DMS 273 (cell line): ENCODE data around the gene CHRNA7.

ENCODE experiments used
- DNase-seq: peaks from one replicate; lab custom pipeline; 2025; ENCODE audit not compliant: unreplicated experiment; lab: John Stamatoyannopoulos, UW

Gene CHRNA7

DNA sequence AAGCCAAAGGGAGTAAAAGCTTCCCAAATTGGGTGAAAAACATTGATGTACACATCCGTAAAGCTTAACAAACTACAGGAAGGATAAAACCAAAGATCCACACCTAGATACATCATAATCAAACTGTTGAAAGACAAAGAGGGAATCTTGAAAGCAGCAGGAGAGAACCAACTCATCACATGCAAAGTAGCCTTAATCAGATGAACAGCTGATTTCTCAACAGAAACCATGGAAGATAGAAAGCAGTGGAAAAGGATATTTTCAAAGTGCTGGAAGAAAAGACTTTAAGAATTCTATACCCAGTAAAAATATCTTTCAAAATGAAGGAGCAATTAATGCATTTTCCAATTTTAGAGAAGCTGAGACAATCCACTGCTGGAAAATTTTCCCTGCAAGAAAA is 36.8 kb downstream of the CHRNA7 start:
- DNase-seq = no peak

DNA sequence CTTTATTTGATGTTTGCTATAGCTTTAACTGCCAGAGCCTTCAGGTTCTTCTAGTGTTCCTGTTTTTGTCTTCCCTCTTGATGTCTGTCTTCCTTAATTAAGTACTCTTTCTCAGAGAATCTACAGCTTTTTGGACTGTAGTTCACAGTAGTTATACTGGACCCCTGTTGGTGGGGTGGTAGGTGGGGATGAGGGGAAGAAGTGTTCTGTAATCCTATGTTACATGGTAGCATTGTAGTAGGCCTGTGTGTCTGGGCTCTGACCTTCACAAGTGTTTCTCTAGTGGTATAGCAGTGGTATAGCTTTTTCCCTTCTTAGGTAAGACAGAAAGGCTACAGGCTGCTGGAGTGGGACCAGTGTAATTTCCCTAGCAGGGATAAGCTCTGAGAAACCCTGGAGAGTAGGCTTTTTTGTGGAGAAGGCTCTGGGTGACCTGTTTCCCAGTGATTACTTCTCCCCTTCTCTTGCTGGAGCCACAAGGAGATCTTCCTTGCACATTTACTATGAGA is 59.6 kb downstream of the CHRNA7 start:
- DNase-seq = no peak

DNA sequence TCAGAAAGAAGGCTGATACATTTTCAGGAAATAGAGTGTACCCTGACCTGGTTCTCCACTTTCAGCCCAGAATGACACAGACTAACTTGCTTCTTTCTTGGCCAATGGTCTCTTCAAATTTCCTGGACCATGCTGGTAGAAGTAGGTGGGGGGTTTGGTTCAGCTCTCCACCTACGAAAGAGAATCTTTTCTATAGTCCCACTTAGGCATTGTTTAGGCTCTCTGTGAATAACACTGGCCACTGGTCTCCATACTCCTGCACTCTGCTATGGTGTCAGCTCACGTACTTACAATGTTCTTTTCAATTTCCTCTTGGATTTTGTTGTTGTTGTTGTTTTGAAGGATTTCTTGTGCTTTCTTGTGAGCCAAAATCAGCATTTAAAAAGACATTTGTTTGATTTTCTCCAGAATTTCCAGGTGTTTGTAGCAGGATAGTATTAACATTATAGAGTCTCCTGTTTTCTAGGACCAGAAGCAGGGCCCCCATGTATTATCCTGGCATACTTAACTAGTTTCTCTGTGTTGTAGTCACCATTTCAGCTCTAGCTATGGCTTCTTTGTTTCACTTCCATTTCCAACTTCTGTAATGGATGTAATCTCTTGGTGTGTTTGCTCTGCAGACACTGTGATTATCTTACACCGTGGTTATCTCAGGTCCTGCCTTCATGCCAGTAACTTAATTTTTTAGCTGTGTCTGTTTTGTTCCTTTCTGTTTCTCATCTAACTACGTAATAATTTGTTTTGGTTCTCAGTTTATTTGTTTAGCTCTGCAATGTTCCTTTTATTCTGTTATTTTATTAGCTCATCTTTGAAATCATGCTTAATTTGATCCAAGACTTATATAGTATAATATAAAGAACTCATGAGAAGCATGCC is 61.4 kb downstream of the CHRNA7 start:
- no peak for DNase-seq

DNA sequence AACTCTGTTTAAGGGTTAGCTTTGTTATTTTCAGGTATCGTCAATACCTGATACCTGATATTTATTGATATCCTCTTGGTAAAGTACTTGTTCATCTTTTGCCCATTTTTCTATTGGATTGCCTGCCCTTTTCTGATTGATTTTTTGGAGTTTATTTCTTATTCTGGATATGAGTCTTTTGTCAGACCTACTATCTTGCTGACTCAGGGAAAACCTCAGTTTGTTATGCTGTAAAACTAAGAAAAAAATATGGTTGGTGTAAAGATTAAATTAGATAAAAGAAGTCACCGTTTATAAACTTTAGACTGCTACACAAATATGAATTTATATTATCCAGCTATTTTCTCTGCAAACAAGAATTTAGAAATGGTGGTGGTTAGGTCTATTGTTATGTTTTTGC is 65.9 kb downstream of the CHRNA7 start:
- no peak for DNase-seq

DNA sequence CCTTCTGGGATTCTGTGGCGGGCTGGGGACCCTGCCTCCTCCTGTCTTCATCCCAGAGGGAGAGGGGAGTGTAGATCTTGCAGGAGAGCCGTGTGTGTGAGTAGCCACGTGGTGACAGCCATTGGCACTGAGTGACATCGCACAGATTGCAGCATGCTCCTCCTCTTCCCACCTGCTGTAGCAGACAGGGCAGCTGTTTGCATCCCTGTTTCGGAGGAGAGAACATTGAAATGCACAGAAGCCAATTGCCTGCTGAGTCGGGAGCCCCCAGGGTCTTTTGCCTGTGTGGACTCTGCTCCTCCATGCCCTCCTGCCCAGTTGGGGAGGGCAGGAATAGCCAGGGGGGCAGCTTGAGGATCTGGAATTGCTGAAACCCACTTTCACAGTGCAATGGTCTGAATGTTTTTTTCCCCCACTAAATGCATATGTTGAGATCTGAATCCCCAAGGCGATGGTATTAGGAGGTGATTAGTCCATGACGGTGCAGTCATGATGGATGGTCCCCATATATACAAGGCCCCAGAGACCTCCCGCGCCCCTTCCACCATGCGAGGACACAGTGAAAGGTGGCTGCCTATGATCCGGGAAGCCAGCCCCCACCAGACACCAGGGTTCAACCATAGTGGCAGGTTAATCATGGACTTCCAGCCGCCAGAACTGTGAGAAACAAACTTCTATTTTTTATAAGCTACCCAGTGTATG is 66.8 kb downstream of the CHRNA7 start:
- DNase-seq = peak; percentile 47

DNA sequence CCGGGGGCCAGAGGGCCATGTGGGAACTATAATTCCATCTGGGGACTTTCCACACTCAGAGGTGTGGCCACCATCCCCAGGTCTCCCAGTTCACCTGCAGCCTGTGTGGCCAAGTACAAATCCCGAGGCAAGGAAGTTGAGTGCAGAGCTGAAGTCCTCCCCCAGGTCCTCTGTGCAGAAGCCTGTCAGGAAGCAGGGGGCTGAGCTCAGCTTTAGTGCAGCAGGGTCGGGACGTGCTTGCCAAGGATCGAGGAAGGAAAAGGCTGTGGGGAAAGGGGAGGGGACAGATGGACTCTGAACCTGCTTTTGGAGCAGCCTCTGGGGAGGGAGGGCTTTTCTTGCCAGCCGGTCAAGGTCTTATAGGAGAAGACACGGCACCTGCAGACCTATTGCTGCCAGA is 67.7 kb downstream of the CHRNA7 start:
- DNase-seq = no peak

DNA sequence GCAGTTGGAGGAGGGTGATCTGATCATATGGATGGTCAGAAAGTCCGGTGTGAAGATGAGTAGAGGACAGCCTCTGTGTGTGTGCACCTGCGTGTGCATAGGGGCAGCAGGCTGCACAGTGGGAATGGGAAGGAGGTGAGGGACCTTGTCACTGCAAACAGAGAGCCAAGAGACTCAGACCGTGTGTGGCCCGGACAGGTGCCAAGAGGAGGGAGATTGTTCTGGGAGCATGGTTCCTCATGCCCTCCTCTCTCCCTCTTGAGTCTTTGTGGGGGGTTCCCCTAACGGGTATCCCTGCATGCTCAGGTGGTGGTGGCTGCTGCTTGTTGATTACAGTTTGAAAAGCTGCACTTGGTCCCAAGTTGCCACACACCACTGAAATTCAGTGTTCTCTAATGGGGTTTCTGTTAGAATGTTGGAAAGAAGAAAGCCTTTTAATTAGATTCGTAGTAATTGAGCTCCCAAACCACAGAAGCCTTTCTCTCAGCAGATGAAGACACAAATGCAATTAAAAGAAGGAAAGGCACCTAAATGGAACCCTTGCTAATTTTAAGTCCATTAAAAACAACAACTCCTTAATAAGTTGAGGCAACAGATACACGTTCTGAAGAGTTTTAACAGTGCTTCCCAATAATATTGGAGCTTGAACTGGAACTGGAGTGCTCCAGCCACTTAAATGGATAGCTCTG is 68.9 kb downstream of the CHRNA7 start:
- DNase-seq = no peak

DNA sequence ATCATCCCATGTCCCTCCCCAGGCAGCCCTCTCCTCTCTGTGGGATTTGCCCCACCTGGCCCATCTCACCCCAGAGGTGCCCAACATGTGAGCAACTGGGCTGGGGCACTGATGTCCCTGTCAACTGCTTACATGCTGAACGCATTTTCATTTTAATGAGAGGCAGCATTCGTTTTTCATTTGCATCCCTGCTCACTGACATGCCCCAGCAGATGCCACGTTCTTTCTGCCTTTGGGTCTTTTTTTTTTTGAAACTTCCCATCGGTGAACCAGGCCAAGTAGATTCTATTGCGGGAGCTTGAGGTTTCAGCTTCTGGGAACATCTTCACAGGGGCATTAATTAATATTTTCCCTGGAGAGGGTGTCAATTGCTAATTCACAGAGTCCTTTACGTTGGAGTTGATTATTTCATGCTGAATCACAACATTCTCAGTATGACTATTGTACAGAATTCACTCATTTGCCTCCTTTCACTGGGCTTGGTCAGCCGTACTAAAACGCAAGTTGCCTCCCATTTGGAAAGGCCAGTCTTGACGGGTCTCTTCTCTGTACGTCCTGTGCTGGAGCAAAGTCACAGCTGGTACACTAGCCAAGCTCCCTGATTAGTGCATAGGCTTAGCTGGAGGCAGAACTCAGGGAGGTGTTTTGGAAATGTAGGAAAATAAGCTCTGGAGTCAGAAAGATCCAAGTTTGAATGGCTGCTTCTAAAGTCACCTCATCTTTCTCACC is 69.8 kb downstream of the CHRNA7 start:
- DNase-seq = no peak

DNA sequence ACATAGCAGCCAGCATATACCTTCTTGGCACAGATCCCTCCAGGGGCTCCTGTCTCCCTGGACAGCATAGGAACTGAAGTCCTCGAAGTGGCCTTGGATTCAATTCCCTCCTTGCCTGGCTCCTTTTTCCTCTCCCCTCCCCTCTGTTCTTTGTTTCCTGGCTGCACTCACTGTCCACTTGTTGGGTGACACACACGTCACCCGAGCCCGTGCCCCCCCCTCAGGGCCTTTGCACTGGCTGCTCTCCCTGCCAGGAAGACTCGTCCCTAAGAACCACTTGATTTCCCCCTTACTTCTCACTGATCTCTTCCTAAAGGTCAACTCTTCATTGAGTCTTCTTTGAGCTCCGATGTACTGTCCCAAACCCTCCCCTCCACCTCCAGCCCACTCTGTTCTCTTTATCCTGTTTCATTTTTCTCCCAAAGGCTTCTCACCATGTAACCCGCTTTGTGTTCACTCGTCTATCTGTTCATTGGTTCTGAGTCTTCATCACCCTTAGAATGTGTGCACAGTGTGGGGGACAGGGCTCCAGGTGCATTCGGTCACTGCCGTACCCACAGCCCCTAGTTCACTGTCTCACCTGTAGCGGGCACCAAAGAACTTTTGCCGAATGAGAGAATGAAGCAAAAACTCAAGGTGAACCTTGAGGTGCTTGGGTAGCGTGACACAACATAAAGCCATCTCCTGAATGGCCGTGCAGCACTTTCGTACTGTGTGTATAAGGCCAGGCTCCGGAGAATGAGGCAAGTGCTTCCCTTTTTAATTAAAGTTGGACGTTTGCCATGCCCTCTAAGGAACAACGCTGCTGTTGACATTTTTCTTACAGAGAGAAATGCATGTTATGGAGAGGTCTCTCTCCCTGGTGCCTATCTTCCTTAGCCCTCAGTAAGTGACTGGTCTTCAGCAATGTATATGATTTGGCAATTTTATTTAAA is 74.0 kb downstream of the CHRNA7 start:
- peak; percentile 11 for DNase-seq

DNA sequence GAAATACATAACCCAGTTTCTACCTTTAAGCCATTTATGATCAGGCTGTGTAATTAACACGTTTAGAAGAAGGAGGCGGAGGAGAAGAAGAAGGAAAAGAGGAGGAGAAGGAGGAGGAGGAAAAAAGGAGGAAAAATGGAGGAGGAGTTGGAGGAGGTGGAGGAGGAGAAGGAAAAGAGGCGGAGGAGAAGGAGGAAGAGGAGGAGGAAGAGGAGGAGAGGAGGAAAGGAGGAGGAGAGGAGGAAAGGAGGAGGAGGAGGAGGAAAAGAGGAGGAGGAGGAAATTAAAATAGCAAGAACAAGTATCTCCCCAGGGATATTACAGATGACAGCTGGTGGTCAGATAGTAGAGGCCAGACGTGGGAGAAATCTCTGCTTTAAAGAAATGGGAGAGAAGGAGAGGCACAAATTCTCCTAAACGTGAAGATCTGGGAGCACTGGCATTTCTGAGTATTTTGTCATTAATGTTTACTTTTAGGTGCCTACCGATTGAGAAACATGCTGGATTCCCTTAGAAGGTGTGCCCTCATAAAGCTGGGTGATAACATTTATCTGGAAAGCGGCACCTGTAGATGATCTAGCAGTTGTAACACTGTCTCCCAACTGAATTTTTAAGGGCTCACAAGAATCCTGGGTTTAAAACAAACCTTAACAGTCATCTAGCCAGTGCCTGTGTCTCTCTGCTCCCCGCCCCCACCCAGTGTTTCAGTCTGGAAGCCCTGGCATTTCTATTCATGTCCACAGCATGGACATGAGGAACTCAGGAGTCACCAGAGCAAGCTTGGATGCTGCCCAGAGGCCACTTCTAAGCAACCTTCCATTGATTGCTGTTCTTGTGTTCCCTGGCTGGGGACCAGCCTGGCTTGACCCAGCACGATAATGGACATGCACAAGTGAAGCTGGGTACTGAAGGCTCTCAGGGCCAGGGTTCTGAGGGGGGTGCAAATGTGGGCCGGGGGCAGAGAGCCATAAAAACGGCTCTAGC is 75.2 kb downstream of the CHRNA7 start:
- DNase-seq = no peak

DNA sequence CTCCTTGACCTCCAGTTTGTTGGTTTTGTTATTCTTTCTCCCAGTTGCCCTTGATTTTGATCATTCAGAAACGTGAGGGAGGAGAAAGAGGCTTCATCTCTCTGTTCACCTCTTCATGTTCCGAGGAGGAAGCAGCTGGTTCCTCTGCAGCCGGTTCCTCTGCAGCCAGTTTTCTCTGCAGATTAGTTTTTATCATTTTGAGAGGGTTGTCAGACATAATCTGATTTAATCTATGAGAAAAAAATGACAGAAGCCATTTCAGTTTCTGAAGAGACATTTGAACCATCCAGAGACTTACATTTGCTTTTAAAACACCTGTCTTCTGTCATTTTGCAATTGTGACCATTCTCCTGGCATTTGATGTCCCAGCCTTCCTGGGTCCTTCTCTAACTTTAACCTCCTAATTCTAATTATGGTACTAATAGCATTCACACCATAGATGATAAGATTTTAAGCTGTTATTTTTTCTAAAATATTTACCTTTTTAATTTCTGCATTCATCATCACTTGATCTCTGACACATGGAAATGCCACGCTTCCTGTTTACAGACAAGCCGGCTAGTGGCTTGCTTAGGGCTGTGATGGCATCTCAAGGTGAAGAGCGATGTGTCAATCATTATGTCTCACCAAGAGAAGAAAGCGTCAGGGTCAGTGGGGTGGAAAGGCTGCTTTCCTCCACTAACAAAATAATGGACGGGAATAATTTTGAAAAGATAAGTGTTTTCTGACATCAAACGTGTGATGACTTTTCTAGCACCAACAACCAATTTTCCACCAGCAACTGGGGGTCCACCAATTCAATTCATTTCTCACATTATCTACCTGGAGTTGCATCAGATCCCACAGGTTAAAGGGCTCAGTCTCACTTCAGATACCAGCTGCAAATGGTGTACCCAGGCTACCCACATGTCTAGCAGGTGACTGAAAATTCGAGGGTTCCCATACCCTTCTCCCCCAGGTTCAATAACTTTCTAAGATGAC is 76.4 kb downstream of the CHRNA7 start:
- no peak for DNase-seq

DNA sequence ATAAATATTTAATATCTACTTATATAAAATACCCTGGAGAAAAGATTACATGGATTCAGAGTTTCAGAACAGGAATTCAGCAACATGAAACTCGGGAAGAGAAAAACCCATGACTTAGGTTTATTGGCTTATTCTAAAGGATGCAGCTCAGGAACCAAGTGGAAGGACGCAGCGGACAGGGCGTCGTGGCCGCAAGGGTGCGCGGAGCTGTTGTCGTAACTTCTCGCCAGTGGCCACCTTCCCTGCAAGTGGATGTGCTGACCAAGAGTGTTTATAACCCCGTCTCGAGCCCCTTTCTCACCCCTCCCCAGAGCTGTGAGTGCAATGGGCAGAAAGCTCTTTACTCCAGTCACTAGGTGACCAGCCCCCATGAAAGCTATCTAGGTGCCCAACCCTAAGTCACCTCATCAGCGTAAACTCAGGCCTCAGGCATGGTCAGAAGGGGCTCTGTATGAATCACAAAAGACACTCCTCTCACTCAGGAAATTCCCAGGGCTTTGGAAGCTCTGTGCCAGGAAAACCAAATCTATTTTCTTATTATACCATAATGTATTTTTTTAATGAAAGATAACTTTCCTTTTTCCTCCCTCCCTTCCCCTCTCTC is 77.3 kb downstream of the CHRNA7 start:
- no peak for DNase-seq

DNA sequence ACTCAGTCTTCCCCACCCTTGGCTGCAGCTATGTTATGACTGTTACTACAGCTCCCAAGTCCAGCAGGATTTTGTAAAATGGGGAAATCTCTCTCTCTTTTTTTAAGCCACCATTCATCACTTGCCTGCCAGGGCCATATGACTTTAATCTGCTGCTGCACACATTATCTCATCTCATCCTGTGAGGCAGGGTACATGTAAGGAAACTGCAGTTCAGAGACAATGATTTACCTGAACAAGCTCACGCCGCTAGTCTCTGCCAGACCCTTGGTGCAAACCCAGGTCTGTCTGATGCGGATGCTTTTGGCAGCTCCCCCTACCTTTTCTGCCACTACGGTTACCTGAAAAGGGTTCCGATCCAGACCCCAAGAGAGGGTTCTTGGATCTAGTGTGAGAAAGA is 78.3 kb downstream of the CHRNA7 start:
- no peak for DNase-seq

DNA sequence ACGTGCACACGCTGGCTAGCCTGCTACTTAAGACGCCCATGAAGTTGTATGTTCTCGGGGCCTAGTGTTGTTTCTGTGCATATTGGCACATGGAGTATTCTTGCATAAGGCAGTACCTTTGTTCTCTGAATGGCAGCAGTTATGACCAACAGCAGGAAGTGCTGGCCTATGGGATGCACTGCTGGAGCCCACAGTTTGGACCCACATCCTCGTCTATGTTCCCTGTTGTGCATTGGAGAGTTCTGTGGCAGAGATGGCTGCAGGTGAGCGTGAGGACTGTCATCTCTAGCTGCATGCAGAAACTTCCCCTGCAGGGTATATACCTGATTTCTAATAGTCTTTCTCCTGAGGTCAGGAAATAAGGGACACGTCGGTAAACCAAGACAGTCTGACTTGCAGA is 81.8 kb downstream of the CHRNA7 start:
- DNase-seq = no peak

DNA sequence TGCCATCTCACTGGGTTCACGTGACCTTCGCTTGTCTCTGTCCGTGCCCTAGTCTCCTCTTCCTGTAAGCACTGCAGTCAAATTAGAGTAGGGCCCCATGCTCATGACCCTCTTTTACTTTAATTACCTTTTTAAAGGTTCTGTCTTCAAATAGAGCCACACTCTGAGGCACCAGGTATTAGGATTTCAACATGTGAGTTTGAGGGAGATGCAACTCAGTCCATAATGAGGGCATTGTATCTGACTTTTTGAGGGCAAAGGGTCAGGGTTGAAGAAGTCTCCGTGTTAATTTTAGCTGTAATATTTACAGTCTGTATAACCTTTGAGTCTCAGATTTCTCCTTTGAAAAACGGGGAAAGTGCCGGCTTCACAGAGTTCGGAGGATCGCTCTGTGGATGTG is 82.9 kb downstream of the CHRNA7 start:
- no peak for DNase-seq

DNA sequence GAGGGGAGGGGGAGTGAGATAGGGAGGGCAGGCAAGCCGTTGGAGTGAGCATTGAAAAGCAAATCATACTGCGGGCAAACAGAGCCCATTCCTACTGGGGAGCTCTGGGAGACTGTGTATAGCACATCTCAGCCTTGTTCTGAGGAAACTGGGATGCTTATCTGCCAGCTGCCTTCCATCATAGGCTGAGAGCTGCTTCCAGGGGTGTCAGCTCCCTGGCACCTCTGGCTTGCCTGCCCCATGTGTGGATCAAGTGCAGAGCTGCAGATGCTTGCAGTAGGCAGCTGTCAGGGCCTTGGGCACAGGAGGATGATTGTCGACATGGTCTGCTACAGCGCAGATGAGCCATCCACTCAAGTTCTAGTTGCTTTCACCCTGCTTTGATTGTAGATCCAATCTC is 86.8 kb downstream of the CHRNA7 start:
- DNase-seq = no peak

DNA sequence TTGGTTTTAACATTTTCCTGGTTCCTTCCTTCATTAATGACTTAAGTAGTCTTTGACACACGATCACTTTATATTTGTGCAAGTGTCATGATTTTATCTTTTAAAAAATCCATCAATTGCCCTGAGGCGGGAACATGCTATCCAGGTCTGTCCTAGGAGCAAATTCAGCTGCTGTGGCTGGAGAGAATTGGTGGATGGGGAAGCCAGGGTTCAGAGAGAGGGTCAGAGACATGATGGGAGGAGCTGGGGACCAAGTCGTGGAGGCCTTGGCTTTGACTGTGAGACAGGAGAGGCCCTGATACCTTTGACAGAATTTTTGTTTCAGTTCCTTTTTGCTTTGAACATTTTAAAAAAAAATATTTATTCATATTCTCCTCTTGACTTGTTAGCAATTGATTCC is 89.0 kb downstream of the CHRNA7 start:
- no peak for DNase-seq
